ENCODE results near the gene POM121C. TPM values are rescaled to one million over a fixed set of nuclear protein-coding genes. Genes with fewer than 3 reads are reported as not detected.
"Not testable (repeated sequence)": the region's sequence is repeated elsewhere in the genome, so short reads cannot be mapped to it uniquely, and the experiment has no call there.

The POM121C gene
- 19.4 and 23.2 TPM in 2 replicates for total RNA-seq

- peak; percentile 68 for DNase-seq (ENCODE audit: low read depth)
- not testable (repeated sequence) for H3K36me3 ChIP-seq (ENCODE audit: control insufficient read depth, insufficient read depth, low read length); H3K27me3 ChIP-seq (ENCODE audit: control insufficient read depth, insufficient read depth, low read length)
- H3K4me3 ChIP-seq (ENCODE audit: low read depth, low read length) = peak within 1 kb of the TSS; percentile 74
Measured at GRCh38 chr7:75485979-75486643, at the start of gene POM121C. Gene POM121C, minus strand, starts transcription at chr7:75486299. Its CDS starts 44,803 bp downstream, at chr7:75441496.

DNA sequence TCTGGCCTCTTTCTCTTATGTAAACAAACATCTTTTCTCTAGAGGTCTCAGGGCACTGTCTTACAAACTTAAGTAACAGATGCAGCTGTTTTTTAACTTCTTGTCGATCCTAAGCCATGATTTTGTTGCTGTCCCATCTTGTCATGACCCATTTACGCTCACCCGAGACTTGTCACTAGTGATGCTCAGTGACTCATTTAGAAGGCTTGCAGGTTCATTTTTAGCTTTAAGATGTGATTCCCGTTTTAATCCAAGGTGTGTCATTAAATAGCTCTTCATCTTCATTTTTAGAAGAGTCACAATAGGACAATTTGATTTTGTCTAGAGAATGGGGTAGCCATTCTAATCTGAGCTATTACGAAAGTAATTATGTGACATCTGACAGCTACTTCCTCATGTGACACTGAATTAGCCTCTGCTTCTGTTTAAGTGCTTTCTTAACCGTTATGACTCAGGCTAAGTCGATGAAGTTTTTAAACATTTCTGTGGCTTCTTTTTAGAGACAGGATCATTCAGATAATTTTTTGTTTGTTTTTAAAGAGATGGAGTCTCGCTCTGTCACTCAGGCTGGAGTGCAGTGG is 48.7 kb upstream of the POM121C start:
- H3K36me3 ChIP-seq (ENCODE audit: control insufficient read depth, insufficient read depth, low read length) = no peaks in the 10 kb centered on the region
- DNase-seq (ENCODE audit: low read depth) = no peak

DNA sequence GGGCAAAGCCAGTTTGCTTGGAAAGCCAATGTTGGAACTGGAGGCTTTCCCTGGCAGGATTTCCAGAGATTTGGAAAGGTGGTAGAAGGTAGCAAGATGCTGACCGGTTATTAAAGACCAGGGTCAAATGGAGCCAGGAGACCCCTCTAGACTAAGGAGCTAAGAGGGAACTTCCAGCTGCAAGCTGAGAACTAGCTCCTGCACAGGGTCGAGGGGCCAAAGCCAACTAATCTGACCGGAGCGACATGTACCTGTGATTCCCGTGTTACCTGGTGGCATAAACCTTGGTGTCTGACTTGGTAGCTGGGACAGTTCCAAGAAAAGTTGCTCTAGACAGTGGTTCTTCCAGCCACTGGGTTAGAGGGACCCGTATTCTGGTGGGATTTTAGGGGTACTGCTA is 47.8 kb upstream of the POM121C start:
- no peaks in the 10 kb centered on the region for H3K27me3 ChIP-seq (ENCODE audit: control insufficient read depth, insufficient read depth, low read length)
- H3K4me3 ChIP-seq (ENCODE audit: low read depth, low read length) = no peak overlapping the region
- no peak for TF ChIP-seq CTCF (IDR thresholded peaks at IDR 0.05; ENCODE audit: insufficient read depth, low read length, poor library complexity, severe bottlenecking)
- no peaks in the 10 kb centered on the region for H3K36me3 ChIP-seq (ENCODE audit: control insufficient read depth, insufficient read depth, low read length)
- DNase-seq (ENCODE audit: low read depth) = no peak

More for the DNA sequence above, 48.7 kb upstream of the POM121C start:
- Histone ChIP-seq H3K27me3 (ENCODE audit: control insufficient read depth, insufficient read depth, low read length) (no peaks in the 10 kb centered on the region), H3K4me3 (ENCODE audit: low read depth, low read length) (no peak overlapping the region)
- no peak for TF ChIP-seq CTCF (IDR thresholded peaks at IDR 0.05; ENCODE audit: insufficient read depth, low read length, poor library complexity, severe bottlenecking)

DNA sequence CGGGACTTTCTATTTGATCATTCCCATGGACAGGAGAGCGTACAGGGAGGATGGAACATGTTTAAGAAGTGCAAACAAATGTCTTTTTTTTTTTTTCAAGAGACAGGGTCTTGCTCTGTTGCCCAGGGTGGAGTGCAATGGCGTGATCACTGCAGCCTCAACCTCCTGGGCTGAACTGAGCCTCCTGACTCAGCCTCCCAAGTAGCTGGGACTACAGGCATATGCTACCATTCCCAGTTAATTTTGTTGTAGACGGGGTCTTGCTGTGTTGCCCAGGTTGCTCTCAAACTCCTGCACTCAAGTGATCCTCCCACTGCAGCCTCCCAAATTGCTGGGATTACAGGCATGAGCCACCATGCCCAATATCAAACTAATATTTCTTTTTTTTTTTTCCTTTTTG is 46.5 kb upstream of the POM121C start:
- DNase-seq (ENCODE audit: low read depth) = no peak
- H3K4me3 ChIP-seq (ENCODE audit: low read depth, low read length) = no peak overlapping the region
- no peak for TF ChIP-seq CTCF (IDR thresholded peaks at IDR 0.05; ENCODE audit: insufficient read depth, low read length, poor library complexity, severe bottlenecking)
- no peaks in the 10 kb centered on the region for H3K36me3 ChIP-seq (ENCODE audit: control insufficient read depth, insufficient read depth, low read length)
- no peaks in the 10 kb centered on the region for H3K27me3 ChIP-seq (ENCODE audit: control insufficient read depth, insufficient read depth, low read length)

DNA sequence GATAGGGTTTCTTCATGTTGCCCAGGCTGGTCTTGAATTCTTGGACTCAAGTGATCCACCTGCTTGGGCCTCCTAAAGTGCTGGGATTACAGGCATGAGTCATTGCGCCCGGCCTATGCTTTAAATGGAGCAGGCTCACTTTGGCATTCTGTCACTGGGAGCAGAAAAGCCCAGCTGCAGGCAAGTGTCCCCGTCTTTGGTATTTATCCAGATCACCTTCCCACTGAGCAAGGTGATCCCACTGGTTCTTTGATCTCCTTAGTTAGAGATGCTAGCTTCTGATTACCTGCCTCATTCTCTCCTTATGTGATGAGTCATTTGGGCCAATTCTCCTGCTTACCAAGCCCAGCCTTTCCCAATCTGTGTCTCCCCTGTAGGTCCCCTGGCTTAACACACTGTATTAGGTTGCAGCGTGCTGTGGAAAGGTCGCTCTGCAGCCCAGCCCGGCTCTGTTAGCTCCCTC is 45.3 kb upstream of the POM121C start:
- no peak overlapping the region for H3K4me3 ChIP-seq (ENCODE audit: low read depth, low read length)
- no peak for DNase-seq (ENCODE audit: low read depth)
- no peaks in the 10 kb centered on the region for H3K27me3 ChIP-seq (ENCODE audit: control insufficient read depth, insufficient read depth, low read length)
- H3K36me3 ChIP-seq (ENCODE audit: control insufficient read depth, insufficient read depth, low read length) = no peaks in the 10 kb centered on the region
- TF ChIP-seq CTCF (IDR thresholded peaks at IDR 0.05; ENCODE audit: insufficient read depth, low read length, poor library complexity, severe bottlenecking) = no peak

GRCh38 chr7:75527224-75527722 is 41.2 kb upstream of the POM121C start:
- DNase-seq (ENCODE audit: low read depth); H3K27me3 ChIP-seq (ENCODE audit: control insufficient read depth, insufficient read depth, low read length); H3K36me3 ChIP-seq (ENCODE audit: control insufficient read depth, insufficient read depth, low read length): not testable (repeated sequence)
- peak overlapping the region; percentile 66 for H3K4me3 ChIP-seq (ENCODE audit: low read depth, low read length)

DNA sequence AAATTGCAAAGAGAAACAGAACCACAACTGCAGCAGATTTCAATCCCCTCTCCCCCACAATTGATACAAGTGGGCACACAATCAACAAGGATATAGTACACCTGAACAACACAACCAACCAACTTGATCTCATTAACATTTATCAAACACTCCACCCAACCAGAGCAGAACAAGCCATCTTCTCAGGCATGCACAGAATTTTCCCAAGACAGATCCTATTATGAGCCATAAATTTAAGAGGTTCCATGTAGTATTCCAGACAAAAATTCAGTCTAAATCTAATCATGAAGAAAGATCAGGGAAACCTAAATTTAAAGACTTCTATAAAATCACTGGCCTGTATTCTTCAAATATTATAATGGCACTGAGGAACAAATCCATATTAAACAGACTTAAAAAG is 35.6 kb upstream of the POM121C start:
- H3K36me3 ChIP-seq (ENCODE audit: control insufficient read depth, insufficient read depth, low read length); DNase-seq (ENCODE audit: low read depth): not testable (repeated sequence)

DNA sequence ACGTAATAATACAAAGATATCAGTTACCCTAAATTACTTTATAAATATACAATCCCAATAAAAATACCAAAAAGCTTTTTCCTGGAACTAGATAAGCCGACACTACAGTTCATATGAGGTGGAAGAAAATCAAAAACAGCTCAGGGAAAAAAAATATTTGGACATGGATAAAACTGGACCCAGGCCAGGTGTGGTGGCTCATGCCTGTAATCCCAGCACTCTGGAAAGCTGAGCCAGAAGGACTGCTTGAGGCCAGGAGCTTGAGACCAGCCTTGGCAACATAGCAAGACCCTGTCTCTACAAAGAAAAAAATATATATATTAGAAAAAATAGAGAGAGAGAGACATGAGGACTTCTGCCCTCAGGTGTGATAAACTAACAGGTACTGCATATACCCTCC is 32.7 kb upstream of the POM121C start:
- H3K36me3 ChIP-seq (ENCODE audit: control insufficient read depth, insufficient read depth, low read length); H3K27me3 ChIP-seq (ENCODE audit: control insufficient read depth, insufficient read depth, low read length); DNase-seq (ENCODE audit: low read depth); H3K4me3 ChIP-seq (ENCODE audit: low read depth, low read length): not testable (repeated sequence)

More for the DNA sequence above, 35.6 kb upstream of the POM121C start:
- H3K27me3 ChIP-seq (ENCODE audit: control insufficient read depth, insufficient read depth, low read length); H3K4me3 ChIP-seq (ENCODE audit: low read depth, low read length): not testable (repeated sequence)

- H3K4me3 ChIP-seq (ENCODE audit: low read depth, low read length); H3K36me3 ChIP-seq (ENCODE audit: control insufficient read depth, insufficient read depth, low read length); DNase-seq (ENCODE audit: low read depth); H3K27me3 ChIP-seq (ENCODE audit: control insufficient read depth, insufficient read depth, low read length): not testable (repeated sequence)
Measured at GRCh38 chr7:75509033-75509432, 22.9 kb upstream of the POM121C start.

DNA sequence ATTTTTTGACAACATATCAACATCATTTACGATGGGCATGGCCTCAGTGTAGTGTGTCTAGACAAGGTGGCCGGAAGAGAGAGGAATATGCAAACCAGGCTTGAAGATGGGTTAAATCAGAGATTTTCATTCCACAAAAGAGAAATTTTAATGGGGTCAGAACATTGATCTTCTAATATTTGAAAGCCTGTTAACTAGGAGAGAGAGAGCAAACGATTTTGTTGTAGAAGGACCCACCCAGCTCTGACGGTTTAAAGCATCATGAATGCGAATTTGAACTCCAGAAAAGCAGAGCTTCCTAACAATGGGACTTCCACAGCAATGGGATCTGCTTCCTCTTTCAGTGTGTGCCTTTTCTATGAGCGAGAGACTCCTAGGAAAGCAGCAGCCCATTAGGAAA is 5.9 kb upstream of the POM121C start, which contains the start of gene SPDYE5:
TSS of gene SPDYE5 (plus strand) at position 301 of the 400 bp plus-strand sequence. CDS start 1,728 bp downstream, outside the sequence.
- not testable (repeated sequence) for H3K4me3 ChIP-seq (ENCODE audit: low read depth, low read length); H3K36me3 ChIP-seq (ENCODE audit: control insufficient read depth, insufficient read depth, low read length); DNase-seq (ENCODE audit: low read depth); H3K27me3 ChIP-seq (ENCODE audit: control insufficient read depth, insufficient read depth, low read length)

All from kidney epithelial cell (primary cell).